GM23338 (cell line): ENCODE data around the gene PIP4K2B.

Experiments
- CREB1 ChIP-seq: fragments of 250-450 bp; sonication (Bioruptor Pico); IDR thresholded peaks from 2 replicates; pipeline ENCODE4 v1.5.0; 2020; ENCODE audit warnings: low read depth, mild to moderate bottlenecking, moderate library complexity
- EZH2 ChIP-seq: fragments of 200-600 bp; sonication (generic); IDR thresholded peaks from one replicate; pipeline ENCODE4 v1.8.0; 2017; ENCODE audit warnings: antibody characterized with exemption, mild to moderate bottlenecking, low read depth; ENCODE audit not compliant: unreplicated experiment
- EZH2phosphoT487 ChIP-seq: fragments of 200-600 bp; sonication (generic); IDR thresholded peaks from one replicate; pipeline ENCODE4 v1.8.1; 2018; ENCODE audit warnings: antibody characterized with exemption; ENCODE audit not compliant: unreplicated experiment
- JUNB ChIP-seq: IDR thresholded peaks from one replicate; pipeline ENCODE4 v1.6.1; 2016; ENCODE audit warnings: antibody characterized with exemption; ENCODE audit not compliant: unreplicated experiment
- NANOG ChIP-seq: IDR thresholded peaks from 2 replicates; pipeline ENCODE4 v1.6.1; 2016; ENCODE audit warnings: antibody characterized with exemption, borderline replicate concordance
- POLR2AphosphoS5 ChIP-seq: IDR thresholded peaks from 2 replicates; pipeline ENCODE4 v1.6.1; 2016; ENCODE audit warnings: antibody characterized with exemption, low read depth
- STAT1 ChIP-seq: IDR thresholded peaks from one replicate; pipeline ENCODE4 v1.6.1; 2016; ENCODE audit warnings: antibody characterized with exemption; ENCODE audit not compliant: unreplicated experiment
- ZNF114 ChIP-seq: fragments of 250-450 bp; sonication (Bioruptor Pico); IDR thresholded peaks from 2 replicates; pipeline ENCODE4 v1.5.0; 2020; ENCODE audit warnings: mild to moderate bottlenecking, moderate library complexity
- ZNF331 ChIP-seq: fragments of 250-450 bp; sonication (Bioruptor Pico); IDR thresholded peaks from 2 replicates; pipeline ENCODE4 v1.5.0; 2020; ENCODE audit warnings: low read depth, mild to moderate bottlenecking, moderate library complexity
- TF ChIP-seq, protein P1 (sequence below), 2 experiments: fragments of 200-600 bp in 1 of 2; sonication (generic) in 1 of 2; conservative IDR thresholded peaks; 2 replicates each; pipeline versions ENCODE4 v1.5.1 to v1.6.1; 2016 to 2017; ENCODE audit warnings: antibody characterized with exemption in 2 of 2, low read depth in 2 of 2, mild to moderate bottlenecking in 2 of 2, moderate library complexity in 1 of 2
- TF ChIP-seq, protein P2 (sequence below): IDR thresholded peaks from 2 replicates; pipeline ENCODE4 v1.6.1; 2016; ENCODE audit warnings: antibody characterized with exemption
- TF ChIP-seq, protein P3 (sequence below): IDR thresholded peaks from one replicate; pipeline ENCODE4 v1.6.1; 2018; ENCODE audit warnings: antibody characterized with exemption; ENCODE audit not compliant: unreplicated experiment
- TF ChIP-seq, protein P4 (sequence below): fragments of 250-450 bp; sonication (Bioruptor Pico); IDR thresholded peaks from 2 replicates; pipeline ENCODE4 v1.5.0; 2020; ENCODE audit warnings: mild to moderate bottlenecking, moderate library complexity

DNA sequence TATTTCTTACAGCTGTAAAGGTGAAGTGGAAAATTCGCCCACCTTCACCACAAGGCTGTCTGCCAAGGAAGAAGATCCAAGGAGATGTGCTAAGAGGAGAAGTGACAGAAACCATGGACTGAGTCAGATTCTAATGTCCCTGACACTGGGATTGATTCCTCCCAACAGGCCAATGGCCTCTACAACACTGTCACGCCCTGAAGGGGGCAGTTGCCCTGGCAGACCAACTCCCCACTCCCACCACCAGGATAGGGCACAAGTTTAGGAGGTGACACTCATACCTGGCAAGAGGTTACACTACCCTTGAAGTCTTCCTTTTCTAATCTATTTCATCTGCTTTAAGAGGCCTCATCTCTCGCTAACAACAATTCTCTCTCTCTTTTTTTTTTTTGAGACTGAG, 16.1 kb downstream of the PIP4K2B start:
- TF ChIP-seq CREB1: no peak
- TF ChIP-seq, protein P1, sequence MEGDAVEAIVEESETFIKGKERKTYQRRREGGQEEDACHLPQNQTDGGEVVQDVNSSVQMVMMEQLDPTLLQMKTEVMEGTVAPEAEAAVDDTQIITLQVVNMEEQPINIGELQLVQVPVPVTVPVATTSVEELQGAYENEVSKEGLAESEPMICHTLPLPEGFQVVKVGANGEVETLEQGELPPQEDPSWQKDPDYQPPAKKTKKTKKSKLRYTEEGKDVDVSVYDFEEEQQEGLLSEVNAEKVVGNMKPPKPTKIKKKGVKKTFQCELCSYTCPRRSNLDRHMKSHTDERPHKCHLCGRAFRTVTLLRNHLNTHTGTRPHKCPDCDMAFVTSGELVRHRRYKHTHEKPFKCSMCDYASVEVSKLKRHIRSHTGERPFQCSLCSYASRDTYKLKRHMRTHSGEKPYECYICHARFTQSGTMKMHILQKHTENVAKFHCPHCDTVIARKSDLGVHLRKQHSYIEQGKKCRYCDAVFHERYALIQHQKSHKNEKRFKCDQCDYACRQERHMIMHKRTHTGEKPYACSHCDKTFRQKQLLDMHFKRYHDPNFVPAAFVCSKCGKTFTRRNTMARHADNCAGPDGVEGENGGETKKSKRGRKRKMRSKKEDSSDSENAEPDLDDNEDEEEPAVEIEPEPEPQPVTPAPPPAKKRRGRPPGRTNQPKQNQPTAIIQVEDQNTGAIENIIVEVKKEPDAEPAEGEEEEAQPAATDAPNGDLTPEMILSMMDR (conservative IDR thresholded peaks at IDR 0.05; ENCODE audit: low read depth in 2 of 2): peak in 1 of 2 experiments; percentile 28; a peak in 2 of 4 replicates
- TF ChIP-seq POLR2AphosphoS5: no peak
- TF ChIP-seq, protein P2, sequence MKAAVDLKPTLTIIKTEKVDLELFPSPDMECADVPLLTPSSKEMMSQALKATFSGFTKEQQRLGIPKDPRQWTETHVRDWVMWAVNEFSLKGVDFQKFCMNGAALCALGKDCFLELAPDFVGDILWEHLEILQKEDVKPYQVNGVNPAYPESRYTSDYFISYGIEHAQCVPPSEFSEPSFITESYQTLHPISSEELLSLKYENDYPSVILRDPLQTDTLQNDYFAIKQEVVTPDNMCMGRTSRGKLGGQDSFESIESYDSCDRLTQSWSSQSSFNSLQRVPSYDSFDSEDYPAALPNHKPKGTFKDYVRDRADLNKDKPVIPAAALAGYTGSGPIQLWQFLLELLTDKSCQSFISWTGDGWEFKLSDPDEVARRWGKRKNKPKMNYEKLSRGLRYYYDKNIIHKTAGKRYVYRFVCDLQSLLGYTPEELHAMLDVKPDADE: no peak
- TF ChIP-seq ZNF114 (CRISPR knock-in tag): no peak
- TF ChIP-seq EZH2phosphoT487: no peak
- no peak for TF ChIP-seq EZH2
- TF ChIP-seq, protein P3, sequence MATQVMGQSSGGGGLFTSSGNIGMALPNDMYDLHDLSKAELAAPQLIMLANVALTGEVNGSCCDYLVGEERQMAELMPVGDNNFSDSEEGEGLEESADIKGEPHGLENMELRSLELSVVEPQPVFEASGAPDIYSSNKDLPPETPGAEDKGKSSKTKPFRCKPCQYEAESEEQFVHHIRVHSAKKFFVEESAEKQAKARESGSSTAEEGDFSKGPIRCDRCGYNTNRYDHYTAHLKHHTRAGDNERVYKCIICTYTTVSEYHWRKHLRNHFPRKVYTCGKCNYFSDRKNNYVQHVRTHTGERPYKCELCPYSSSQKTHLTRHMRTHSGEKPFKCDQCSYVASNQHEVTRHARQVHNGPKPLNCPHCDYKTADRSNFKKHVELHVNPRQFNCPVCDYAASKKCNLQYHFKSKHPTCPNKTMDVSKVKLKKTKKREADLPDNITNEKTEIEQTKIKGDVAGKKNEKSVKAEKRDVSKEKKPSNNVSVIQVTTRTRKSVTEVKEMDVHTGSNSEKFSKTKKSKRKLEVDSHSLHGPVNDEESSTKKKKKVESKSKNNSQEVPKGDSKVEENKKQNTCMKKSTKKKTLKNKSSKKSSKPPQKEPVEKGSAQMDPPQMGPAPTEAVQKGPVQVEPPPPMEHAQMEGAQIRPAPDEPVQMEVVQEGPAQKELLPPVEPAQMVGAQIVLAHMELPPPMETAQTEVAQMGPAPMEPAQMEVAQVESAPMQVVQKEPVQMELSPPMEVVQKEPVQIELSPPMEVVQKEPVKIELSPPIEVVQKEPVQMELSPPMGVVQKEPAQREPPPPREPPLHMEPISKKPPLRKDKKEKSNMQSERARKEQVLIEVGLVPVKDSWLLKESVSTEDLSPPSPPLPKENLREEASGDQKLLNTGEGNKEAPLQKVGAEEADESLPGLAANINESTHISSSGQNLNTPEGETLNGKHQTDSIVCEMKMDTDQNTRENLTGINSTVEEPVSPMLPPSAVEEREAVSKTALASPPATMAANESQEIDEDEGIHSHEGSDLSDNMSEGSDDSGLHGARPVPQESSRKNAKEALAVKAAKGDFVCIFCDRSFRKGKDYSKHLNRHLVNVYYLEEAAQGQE: no peak
- TF ChIP-seq, protein P4, sequence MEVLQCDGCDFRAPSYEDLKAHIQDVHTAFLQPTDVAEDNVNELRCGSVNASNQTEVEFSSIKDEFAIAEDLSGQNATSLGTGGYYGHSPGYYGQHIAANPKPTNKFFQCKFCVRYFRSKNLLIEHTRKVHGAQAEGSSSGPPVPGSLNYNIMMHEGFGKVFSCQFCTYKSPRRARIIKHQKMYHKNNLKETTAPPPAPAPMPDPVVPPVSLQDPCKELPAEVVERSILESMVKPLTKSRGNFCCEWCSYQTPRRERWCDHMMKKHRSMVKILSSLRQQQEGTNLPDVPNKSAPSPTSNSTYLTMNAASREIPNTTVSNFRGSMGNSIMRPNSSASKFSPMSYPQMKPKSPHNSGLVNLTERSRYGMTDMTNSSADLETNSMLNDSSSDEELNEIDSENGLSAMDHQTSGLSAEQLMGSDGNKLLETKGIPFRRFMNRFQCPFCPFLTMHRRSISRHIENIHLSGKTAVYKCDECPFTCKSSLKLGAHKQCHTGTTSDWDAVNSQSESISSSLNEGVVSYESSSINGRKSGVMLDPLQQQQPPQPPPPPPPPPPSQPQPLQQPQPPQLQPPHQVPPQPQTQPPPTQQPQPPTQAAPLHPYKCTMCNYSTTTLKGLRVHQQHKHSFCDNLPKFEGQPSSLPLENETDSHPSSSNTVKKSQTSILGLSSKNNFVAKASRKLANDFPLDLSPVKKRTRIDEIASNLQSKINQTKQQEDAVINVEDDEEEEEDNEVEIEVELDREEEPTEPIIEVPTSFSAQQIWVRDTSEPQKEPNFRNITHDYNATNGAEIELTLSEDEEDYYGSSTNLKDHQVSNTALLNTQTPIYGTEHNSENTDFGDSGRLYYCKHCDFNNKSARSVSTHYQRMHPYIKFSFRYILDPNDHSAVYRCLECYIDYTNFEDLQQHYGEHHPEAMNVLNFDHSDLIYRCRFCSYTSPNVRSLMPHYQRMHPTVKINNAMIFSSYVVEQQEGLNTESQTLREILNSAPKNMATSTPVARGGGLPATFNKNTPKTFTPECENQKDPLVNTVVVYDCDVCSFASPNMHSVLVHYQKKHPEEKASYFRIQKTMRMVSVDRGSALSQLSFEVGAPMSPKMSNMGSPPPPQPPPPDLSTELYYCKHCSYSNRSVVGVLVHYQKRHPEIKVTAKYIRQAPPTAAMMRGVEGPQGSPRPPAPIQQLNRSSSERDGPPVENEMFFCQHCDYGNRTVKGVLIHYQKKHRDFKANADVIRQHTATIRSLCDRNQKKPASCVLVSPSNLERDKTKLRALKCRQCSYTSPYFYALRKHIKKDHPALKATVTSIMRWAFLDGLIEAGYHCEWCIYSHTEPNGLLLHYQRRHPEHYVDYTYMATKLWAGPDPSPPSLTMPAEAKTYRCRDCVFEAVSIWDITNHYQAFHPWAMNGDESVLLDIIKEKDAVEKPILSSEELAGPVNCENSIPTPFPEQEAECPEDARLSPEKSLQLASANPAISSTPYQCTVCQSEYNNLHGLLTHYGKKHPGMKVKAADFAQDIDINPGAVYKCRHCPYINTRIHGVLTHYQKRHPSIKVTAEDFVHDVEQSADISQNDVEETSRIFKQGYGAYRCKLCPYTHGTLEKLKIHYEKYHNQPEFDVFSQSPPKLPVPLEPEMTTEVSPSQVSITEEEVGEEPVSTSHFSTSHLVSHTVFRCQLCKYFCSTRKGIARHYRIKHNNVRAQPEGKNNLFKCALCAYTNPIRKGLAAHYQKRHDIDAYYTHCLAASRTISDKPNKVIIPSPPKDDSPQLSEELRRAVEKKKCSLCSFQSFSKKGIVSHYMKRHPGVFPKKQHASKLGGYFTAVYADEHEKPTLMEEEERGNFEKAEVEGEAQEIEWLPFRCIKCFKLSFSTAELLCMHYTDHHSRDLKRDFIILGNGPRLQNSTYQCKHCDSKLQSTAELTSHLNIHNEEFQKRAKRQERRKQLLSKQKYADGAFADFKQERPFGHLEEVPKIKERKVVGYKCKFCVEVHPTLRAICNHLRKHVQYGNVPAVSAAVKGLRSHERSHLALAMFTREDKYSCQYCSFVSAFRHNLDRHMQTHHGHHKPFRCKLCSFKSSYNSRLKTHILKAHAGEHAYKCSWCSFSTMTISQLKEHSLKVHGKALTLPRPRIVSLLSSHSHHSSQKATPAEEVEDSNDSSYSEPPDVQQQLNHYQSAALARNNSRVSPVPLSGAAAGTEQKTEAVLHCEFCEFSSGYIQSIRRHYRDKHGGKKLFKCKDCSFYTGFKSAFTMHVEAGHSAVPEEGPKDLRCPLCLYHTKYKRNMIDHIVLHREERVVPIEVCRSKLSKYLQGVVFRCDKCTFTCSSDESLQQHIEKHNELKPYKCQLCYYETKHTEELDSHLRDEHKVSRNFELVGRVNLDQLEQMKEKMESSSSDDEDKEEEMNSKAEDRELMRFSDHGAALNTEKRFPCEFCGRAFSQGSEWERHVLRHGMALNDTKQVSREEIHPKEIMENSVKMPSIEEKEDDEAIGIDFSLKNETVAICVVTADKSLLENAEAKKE: no peak
- no peak for TF ChIP-seq JUNB
- TF ChIP-seq ZNF331 (CRISPR knock-in tag): no peak
- TF ChIP-seq STAT1: no peak
- no peak for TF ChIP-seq NANOG
